ENCODE measurements around the gene COBL. TPM values are rescaled to one million over a fixed set of nuclear protein-coding genes. Genes with fewer than 3 reads are reported as not detected.
A peak's percentile ranks its signal among the peaks of the same experiment; 100 is the strongest.

COBL gene
- total and polyA plus RNA-seq, 9 of the 15 experiments (the other 6 are each of a cell fraction or from before 2014, with no cell fraction given) = 0.01 to 2.4 (median 0.09) TPM; not detected in 3

- ChIA-PET CTCF (ENCODE audit: low intra/inter-chr PET ratio) (no interaction called here), POLR2A (no interaction called here)
- no peak overlapping the region for H3K27ac ChIP-seq (ENCODE audit: extremely low read depth, low read depth, low read length)
- no peaks in the 10 kb centered on the region for H3K79me2 ChIP-seq (ENCODE audit: control insufficient read depth, insufficient read depth, low read length)
- H4K20me1 ChIP-seq (replicated peaks; ENCODE audit: control insufficient read depth, insufficient read depth, low read length) = no peaks in the 10 kb centered on the region
- H3K27me3 ChIP-seq (ENCODE audit: control insufficient read depth in 2 of 2, insufficient read depth in 2 of 2, low read length in 2 of 2) = peaks cover 0 to 11% of the 10 kb centered on the region in 2 experiments; a peak in 1 of 5 replicates
- WGBS (ENCODE audit: insufficient coverage, low coverage, missing lambda C conversion rate) = 0% methylated on average over 7 of the region's 7 CpGs
- H3K9ac ChIP-seq (ENCODE audit: insufficient read depth in 1 of 2, low read depth in 2 of 2, low read length in 2 of 2) = no peak overlapping the region
- H3K4me1 ChIP-seq (replicated peaks in 1 of 2; ENCODE audit: control insufficient read depth in 2 of 2, insufficient read depth in 2 of 2, low read length in 2 of 2) = no peaks in the 10 kb centered on the region
- no peak overlapping the region for H3K4me2 ChIP-seq (ENCODE audit: insufficient read depth, low read length)
- ATAC-seq (no peak; the same call in 2 of the 3 replicates), FAIRE-seq (peak; percentile 48), DNase-seq (ENCODE audit: extremely low read depth in 1 of 4, low spot score in 3 of 4) (no peak)
- no peak overlapping the region for H2AFZ ChIP-seq (ENCODE audit: low read depth, low read length)
- in situ Hi-C loops (cut with MboI) = no loop called here
- no peaks in the 10 kb centered on the region for H3K9me1 ChIP-seq (ENCODE audit: control insufficient read depth, insufficient read depth, low read length)
- intact Hi-C loops (cut with micrococcal nuclease) = no loop called here
- H3K4me3 ChIP-seq = no peak overlapping the region
- H3K9me3 ChIP-seq (replicated peaks; ENCODE audit: control insufficient read depth, insufficient read depth, low read depth, low read length) = no peaks in the 10 kb centered on the region
- H3K36me3 ChIP-seq (ENCODE audit: control insufficient read depth, insufficient read depth, low read length) = no peaks in the 10 kb centered on the region
- BruUV-seq (replicated peaks) = no TSS peak
- TF ChIP-seq FOXK2 (conservative IDR thresholded peaks at IDR 0.05 in 1 of 2, IDR thresholded peaks at IDR 0.05 in 1 of 2; ENCODE audit: low read depth in 2 of 2) = no peak
- no peak for TF ChIP-seq NR4A1 (CRISPR knock-in tag; IDR thresholded peaks at IDR 0.05)
- TF ChIP-seq NR4A1 (tag; IDR thresholded peaks at IDR 0.05) = no peak
- no peak for TF ChIP-seq CLOCK (CRISPR knock-in tag; IDR thresholded peaks at IDR 0.05; ENCODE audit: borderline replicate concordance)
- TF ChIP-seq ZBTB11 (CRISPR knock-in tag; IDR thresholded peaks at IDR 0.05) = no peak
- no peak for TF ChIP-seq ZNF384 (IDR thresholded peaks at IDR 0.05; ENCODE audit: low read depth, low read length)
- TF ChIP-seq NR3C1 (CRISPR knock-in tag; IDR thresholded peaks at IDR 0.05) = no peak
- no peak for TF ChIP-seq NFE2L1 (tag; IDR thresholded peaks at IDR 0.05; ENCODE audit: borderline replicate concordance, low read depth)
- TF ChIP-seq MEIS2 (IDR thresholded peaks at IDR 0.05; ENCODE audit: partially characterized antibody) = no peak
- TF ChIP-seq DACH1 (IDR thresholded peaks at IDR 0.05; ENCODE audit: partially characterized antibody) = no peak
- no peak for TF ChIP-seq ZNF584 (CRISPR knock-in tag; IDR thresholded peaks at IDR 0.05; ENCODE audit: low read depth)
- no peak for TF ChIP-seq KDM2B (CRISPR knock-in tag; IDR thresholded peaks at IDR 0.05)
- TF ChIP-seq MTA3 (IDR thresholded peaks at IDR 0.05; ENCODE audit: borderline replicate concordance) = no peak
- TF ChIP-seq IFI16 (CRISPR knock-in tag; IDR thresholded peaks at IDR 0.05) = no peak
- no peak for TF ChIP-seq CBX5 (IDR thresholded peaks at IDR 0.05; ENCODE audit: borderline replicate concordance, low read depth)
- TF ChIP-seq CBX1 (IDR thresholded peaks at IDR 0.05; ENCODE audit: low read depth) = no peak
Observed at GRCh38 chr7:51288896-51289622, 27.6 kb downstream of the COBL start.
